ENCODE data around the gene EPN1. TPM values are rescaled to one million over a fixed set of nuclear protein-coding genes. Genes with fewer than 3 reads are reported as not detected.

The EPN1 gene
- polyA plus RNA-seq, 1 of the 3 experiments (the other 2 are of a cell fraction) = 134 TPM

GRCh38 chr19:55640577-55641425 lies 34.2 kb upstream of the EPN1 start, which contains the start of gene ZNF580:
ZNF580 (plus strand) TSS chr19:55641002; CDS start chr19:55642509, 1,507 bp downstream.
- Histone ChIP-seq H3K4me2 (peak within 1 kb of the TSS; percentile 95), H3K79me2 (ENCODE audit: insufficient read depth) (peaks cover 95% of the 10 kb centered on the region), H3K9me3 (no peaks in the 10 kb centered on the region), H3K9ac (peak within 1 kb of the TSS; percentile 86), H3K4me1 (ENCODE audit: control insufficient read depth in 1 of 2, insufficient read depth in 2 of 2, low read depth in 1 of 2, low read length in 1 of 2) (peaks cover 15 to 47% of the 10 kb centered on the region in 2 experiments; a peak in 1 of 4 replicates), H3K9me2 (no peaks in the 10 kb centered on the region), H3K27ac (ENCODE audit: low read depth in 2 of 2, low read length in 1 of 2) (peak within 1 kb of the TSS; percentile 85 to 88), H3K27me3 (ENCODE audit: insufficient read depth) (no peaks in the 10 kb centered on the region), H2AFZ (ENCODE audit: low read depth) (peak within 1 kb of the TSS; percentile 49; the same call in 1 of the 2 replicates), H3K36me3 (replicated peaks in 1 of 2; ENCODE audit: control insufficient read depth in 1 of 2, insufficient read depth in 2 of 2, low read length in 1 of 2) (peaks cover 10 to 13% of the 10 kb centered on the region in 2 experiments), H3K4me3 (ENCODE audit: low read depth in 2 of 2, low read length in 1 of 2) (peak within 1 kb of the TSS; percentile 53 to 81), H3F3A (replicated peaks; ENCODE audit: insufficient read depth) (peaks cover 29% of the 10 kb centered on the region), H4K20me1 (ENCODE audit: insufficient read depth) (no peaks in the 10 kb centered on the region)
- WGBS (ENCODE audit: low lambda C conversion rate) = 4% methylated on average over 31 of the region's 89 CpGs
- DNase-seq = peak; percentile 90
- ChIA-PET POLR2A (interaction anchor here (0.9 to 1.0 kb wide), 2 partner anchors 41 to 153 kb away, joined by 4 read pairs; partner anchors contain the start of gene ZNF524), CTCF (interaction anchor here (1.0 to 5.0 kb wide), 7 partner anchors 8 to 54 kb away, joined by 3 to 28 read pairs (median 8); no protein-coding TSS in a partner anchor)
- TF ChIP-seq YY1 (IDR thresholded peaks at IDR 0.05; ENCODE audit: low read depth) = peak; percentile 51; the same call in 1 of the 2 replicates
- no peak for TF ChIP-seq RCOR1 (IDR thresholded peaks at IDR 0.05; ENCODE audit: low read length)
- TF ChIP-seq GABPA (IDR thresholded peaks at IDR 0.05; ENCODE audit: low read depth) = peak; percentile 62
- no peak for TF ChIP-seq MEF2A (IDR thresholded peaks at IDR 0.05; ENCODE audit: borderline replicate concordance, low read depth)
- TF ChIP-seq EP300 (IDR thresholded peaks at IDR 0.05; ENCODE audit: borderline replicate concordance in 1 of 2, low read depth in 1 of 2, low read length in 1 of 2) = peak in 1 of 2 experiments; percentile 28; a peak in 1 of 4 replicates
- TF ChIP-seq RAD21 (IDR thresholded peaks at IDR 0.05; ENCODE audit: low read length) = no peak
- peak; percentile 51; the same call in 1 of the 2 replicates for TF ChIP-seq TAF1 (IDR thresholded peaks at IDR 0.05; ENCODE audit: borderline replicate concordance, low read depth, low read length)
- TF ChIP-seq MXI1 (IDR thresholded peaks at IDR 0.05; ENCODE audit: low read depth, low read length) = no peak
- TF ChIP-seq TEAD4 (IDR thresholded peaks at IDR 0.05; ENCODE audit: borderline replicate concordance, insufficient read depth) = no peak
- TF ChIP-seq, protein P1, sequence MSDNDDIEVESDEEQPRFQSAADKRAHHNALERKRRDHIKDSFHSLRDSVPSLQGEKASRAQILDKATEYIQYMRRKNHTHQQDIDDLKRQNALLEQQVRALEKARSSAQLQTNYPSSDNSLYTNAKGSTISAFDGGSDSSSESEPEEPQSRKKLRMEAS (IDR thresholded peaks at IDR 0.05; ENCODE audit: low read depth) = 0 out of 2 replicates have a peak, but pooled peaks have one; percentile 47
- no peak for TF ChIP-seq IRF3 (IDR thresholded peaks at IDR 0.05; ENCODE audit: low read depth, low read length)
- TF ChIP-seq SIN3A (IDR thresholded peaks at IDR 0.05; ENCODE audit: borderline replicate concordance, low read depth, low read length) = peak; percentile 72; the same call in 1 of the 2 replicates
- TF ChIP-seq, protein P2, sequence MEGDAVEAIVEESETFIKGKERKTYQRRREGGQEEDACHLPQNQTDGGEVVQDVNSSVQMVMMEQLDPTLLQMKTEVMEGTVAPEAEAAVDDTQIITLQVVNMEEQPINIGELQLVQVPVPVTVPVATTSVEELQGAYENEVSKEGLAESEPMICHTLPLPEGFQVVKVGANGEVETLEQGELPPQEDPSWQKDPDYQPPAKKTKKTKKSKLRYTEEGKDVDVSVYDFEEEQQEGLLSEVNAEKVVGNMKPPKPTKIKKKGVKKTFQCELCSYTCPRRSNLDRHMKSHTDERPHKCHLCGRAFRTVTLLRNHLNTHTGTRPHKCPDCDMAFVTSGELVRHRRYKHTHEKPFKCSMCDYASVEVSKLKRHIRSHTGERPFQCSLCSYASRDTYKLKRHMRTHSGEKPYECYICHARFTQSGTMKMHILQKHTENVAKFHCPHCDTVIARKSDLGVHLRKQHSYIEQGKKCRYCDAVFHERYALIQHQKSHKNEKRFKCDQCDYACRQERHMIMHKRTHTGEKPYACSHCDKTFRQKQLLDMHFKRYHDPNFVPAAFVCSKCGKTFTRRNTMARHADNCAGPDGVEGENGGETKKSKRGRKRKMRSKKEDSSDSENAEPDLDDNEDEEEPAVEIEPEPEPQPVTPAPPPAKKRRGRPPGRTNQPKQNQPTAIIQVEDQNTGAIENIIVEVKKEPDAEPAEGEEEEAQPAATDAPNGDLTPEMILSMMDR (IDR thresholded peaks at IDR 0.05) = no peak
- TF ChIP-seq FOXM1 (IDR thresholded peaks at IDR 0.05; ENCODE audit: low read depth) = no peak
- TF ChIP-seq, protein P3, sequence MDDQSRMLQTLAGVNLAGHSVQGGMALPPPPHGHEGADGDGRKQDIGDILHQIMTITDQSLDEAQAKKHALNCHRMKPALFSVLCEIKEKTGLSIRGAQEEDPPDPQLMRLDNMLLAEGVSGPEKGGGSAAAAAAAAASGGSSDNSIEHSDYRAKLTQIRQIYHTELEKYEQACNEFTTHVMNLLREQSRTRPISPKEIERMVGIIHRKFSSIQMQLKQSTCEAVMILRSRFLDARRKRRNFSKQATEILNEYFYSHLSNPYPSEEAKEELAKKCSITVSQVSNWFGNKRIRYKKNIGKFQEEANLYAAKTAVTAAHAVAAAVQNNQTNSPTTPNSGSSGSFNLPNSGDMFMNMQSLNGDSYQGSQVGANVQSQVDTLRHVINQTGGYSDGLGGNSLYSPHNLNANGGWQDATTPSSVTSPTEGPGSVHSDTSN (IDR thresholded peaks at IDR 0.05) = peak; percentile 14
- no peak for TF ChIP-seq SMC3 (IDR thresholded peaks at IDR 0.05; ENCODE audit: low read depth, low read length)
- no peak for TF ChIP-seq EZH2phosphoT487 (IDR thresholded peaks at IDR 0.05; ENCODE audit: borderline replicate concordance, low read depth)
- TF ChIP-seq NFIC (IDR thresholded peaks at IDR 0.05; ENCODE audit: borderline replicate concordance) = no peak
- no peak for TF ChIP-seq GATA2 (CRISPR knock-in tag; IDR thresholded peaks at IDR 0.05)
- TF ChIP-seq POLR2AphosphoS5 (IDR thresholded peaks at IDR 0.05; ENCODE audit: low read depth, low read length) = no peak
- no peak for TF ChIP-seq TCF12 (IDR thresholded peaks at IDR 0.05)
- 0 out of 2 replicates have a peak, but pooled peaks have one; percentile 7 for TF ChIP-seq REST (IDR thresholded peaks at IDR 0.05; ENCODE audit: low read depth, low read length)
- TF ChIP-seq RFX5 (IDR thresholded peaks at IDR 0.05; ENCODE audit: low read length) = 0 out of 2 replicates have a peak, but pooled peaks have one; percentile 14
- peak; percentile 35 for TF ChIP-seq CHD2 (IDR thresholded peaks at IDR 0.05; ENCODE audit: low read length, partially characterized antibody)
- 0 out of 2 replicates have a peak, but pooled peaks have one; percentile 12 for TF ChIP-seq ELF1 (IDR thresholded peaks at IDR 0.05)

All from SK-N-SH (cell line).